Activated T-cell treated with anti-CD3 and anti-CD28 coated beads, Interleukin-2, amount 50 U/mL, for 72 hours (primary cell): ENCODE results near the gene CABS1. TPM values are rescaled to one million over a fixed set of nuclear protein-coding genes. Genes with fewer than 3 reads are reported as not detected.

Experiments
- ATAC-seq, 2 donors: fragments of 150-1000 bp; cut with Tn5 transposase; replicated peaks in 1 of 2; 2 replicates each; pipeline ENCODE4 v1.10.0; 2021; ENCODE audit warnings: moderate library complexity in 2 of 2, mild to moderate bottlenecking in 1 of 2
- DNase-seq, 2 donors: peaks; one replicate each; pipeline ENCODE4 v3.0.0; 2021 to 2022; ENCODE audit warnings: mixed read lengths in 1 of 2
- H3K27ac Mint-ChIP-seq: one replicate; pipeline ENCODE4 v1.8.0; 2022; ENCODE audit warnings: mild to moderate bottlenecking, moderate library complexity, mixed read lengths
- H3K27me3 Mint-ChIP-seq: one replicate; pipeline ENCODE4 v1.8.0; 2022; ENCODE audit warnings: low read depth, mixed read lengths
- H3K36me3 Mint-ChIP-seq, 2 donors: one replicate each; pipeline ENCODE4 v1.8.0; 2022; ENCODE audit warnings: mixed read lengths in 2 of 2, mild to moderate bottlenecking in 1 of 2; ENCODE audit not compliant: insufficient read depth in 2 of 2
- H3K4me1 Mint-ChIP-seq: one replicate; pipeline ENCODE4 v1.8.0; 2022; ENCODE audit warnings: low read depth, mixed read lengths
- H3K4me3 Mint-ChIP-seq, 2 donors: one replicate each; pipeline ENCODE4 v1.8.0; 2022; ENCODE audit warnings: mild to moderate bottlenecking in 2 of 2, mixed read lengths in 2 of 2, moderate library complexity in 2 of 2
- H3K9me3 Mint-ChIP-seq, 2 donors: one replicate each; pipeline ENCODE4 v1.8.0; 2022; ENCODE audit warnings: mixed read lengths in 2 of 2
- total RNA-seq, 2 donors: library from RNA; stranded (reverse); gene quantifications; one replicate each; pipeline ENCODE4 v1.2.3, GENCODE V29; 2022

The CABS1 gene
- not detected for total RNA-seq

GRCh38 chr4:70334681-70335080, at the start of gene CABS1:
CABS1 (plus strand) TSS chr4:70334981; CDS start chr4:70335040, 59 bp downstream.
- Mint-ChIP-seq H3K36me3 (no peaks in the 10 kb centered on the region), H3K4me1 (no peaks in the 10 kb centered on the region), H3K9me3 (no peaks in the 10 kb centered on the region), H3K4me3 (no peak within 1 kb of the TSS), H3K27ac (no peak within 1 kb of the TSS), H3K27me3 (no peaks in the 10 kb centered on the region)
- ATAC-seq: no peak
- no peak for DNase-seq

DNA sequence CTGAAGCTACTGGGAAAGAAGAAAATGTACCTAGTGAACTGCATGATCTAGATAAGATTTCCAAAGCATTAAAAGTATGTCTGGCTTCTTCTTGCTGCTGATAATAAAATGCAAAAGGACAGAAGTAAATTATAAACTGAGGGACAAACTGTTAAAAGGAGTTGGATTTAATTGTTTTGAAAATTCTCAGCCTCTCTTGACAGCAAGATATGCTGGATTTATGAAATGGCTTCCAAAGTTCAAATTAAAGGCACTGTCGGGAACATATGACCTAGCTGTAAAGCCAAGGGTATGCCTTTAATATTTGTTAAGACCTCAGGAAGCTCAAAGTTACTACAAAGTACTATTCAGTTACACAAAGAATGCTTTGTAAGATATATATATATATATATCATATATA, 46.1 kb upstream of the CABS1 start:
- no peaks in the 10 kb centered on the region for H3K36me3 Mint-ChIP-seq
- H3K9me3 Mint-ChIP-seq: peaks cover 0 to 1% of the 10 kb centered on the region in 2 donors
- DNase-seq (no peak), ATAC-seq (no peak)
- H3K4me3 Mint-ChIP-seq: no peak overlapping the region
- H3K27me3 Mint-ChIP-seq: no peaks in the 10 kb centered on the region
- no peaks in the 10 kb centered on the region for H3K4me1 Mint-ChIP-seq
- H3K27ac Mint-ChIP-seq: no peak overlapping the region

DNA sequence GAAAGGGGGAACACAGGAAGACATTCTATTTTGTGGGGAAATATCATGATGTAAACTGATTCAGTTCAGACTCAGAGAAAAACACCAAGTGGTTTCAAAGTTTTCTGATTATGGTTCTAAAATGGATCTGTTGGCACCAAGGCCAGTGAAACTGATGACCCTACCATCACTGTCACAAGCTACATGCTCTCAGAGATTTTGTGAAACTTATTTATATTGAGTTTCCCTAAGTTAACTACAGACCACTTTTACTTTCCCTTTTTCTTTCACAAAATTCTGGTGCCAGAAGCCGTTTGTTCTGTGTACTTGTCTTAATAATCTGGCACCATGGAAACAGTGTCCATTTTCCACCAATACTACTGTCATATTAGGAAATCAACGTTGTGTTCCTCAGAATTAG, 43.4 kb upstream of the CABS1 start:
- no peak overlapping the region for H3K4me3 Mint-ChIP-seq
- H3K27ac Mint-ChIP-seq: no peak overlapping the region
- no peaks in the 10 kb centered on the region for H3K4me1 Mint-ChIP-seq
- DNase-seq (no peak), ATAC-seq (no peak)
- H3K36me3 Mint-ChIP-seq: no peaks in the 10 kb centered on the region
- H3K9me3 Mint-ChIP-seq: no peaks in the 10 kb centered on the region
- no peaks in the 10 kb centered on the region for H3K27me3 Mint-ChIP-seq

DNA sequence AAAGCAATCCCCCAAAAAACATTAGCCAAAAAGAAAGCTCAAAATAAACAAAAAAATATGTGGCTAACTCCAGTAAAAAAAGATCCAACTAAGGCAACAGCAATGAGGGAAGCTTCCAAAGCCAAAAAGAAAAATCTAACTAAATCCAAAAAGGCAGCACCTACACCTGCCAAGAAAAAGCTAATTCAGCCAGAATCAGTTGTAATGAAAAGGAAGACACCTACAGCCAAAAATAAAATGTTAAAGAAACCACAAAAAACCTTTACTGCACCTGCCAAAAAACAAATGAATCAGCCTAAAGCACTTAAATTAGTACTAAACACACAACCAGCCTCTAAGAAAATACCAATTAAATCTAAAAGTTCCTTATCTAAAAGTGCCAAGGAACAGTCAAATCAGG, 37.2 kb upstream of the CABS1 start:
- no peaks in the 10 kb centered on the region for H3K4me1 Mint-ChIP-seq
- peaks cover 0 to 6% of the 10 kb centered on the region in 2 donors for H3K9me3 Mint-ChIP-seq
- no peaks in the 10 kb centered on the region for H3K36me3 Mint-ChIP-seq
- DNase-seq: no peak
- ATAC-seq: no peak
- no peak overlapping the region for H3K27ac Mint-ChIP-seq
- no peak overlapping the region for H3K4me3 Mint-ChIP-seq
- no peaks in the 10 kb centered on the region for H3K27me3 Mint-ChIP-seq

GRCh38 chr4:70298051-70298450, 36.7 kb upstream of the CABS1 start:
- H3K27ac Mint-ChIP-seq: no peak overlapping the region
- no peak for DNase-seq
- H3K36me3 Mint-ChIP-seq: no peaks in the 10 kb centered on the region
- H3K4me1 Mint-ChIP-seq: no peaks in the 10 kb centered on the region
- no peak overlapping the region for H3K4me3 Mint-ChIP-seq
- no peaks in the 10 kb centered on the region for H3K27me3 Mint-ChIP-seq
- peaks cover 0 to 6% of the 10 kb centered on the region in 2 donors for H3K9me3 Mint-ChIP-seq
- ATAC-seq: no peak

- Mint-ChIP-seq H3K9me3 (peaks cover 0 to 6% of the 10 kb centered on the region in 2 donors), H3K36me3 (no peaks in the 10 kb centered on the region), H3K27ac (no peak overlapping the region), H3K27me3 (no peaks in the 10 kb centered on the region), H3K4me3 (no peak overlapping the region), H3K4me1 (no peaks in the 10 kb centered on the region)
- ATAC-seq: no peak
- no peak for DNase-seq
Observed at GRCh38 chr4:70299643-70300042, 35.1 kb upstream of the CABS1 start.

DNA sequence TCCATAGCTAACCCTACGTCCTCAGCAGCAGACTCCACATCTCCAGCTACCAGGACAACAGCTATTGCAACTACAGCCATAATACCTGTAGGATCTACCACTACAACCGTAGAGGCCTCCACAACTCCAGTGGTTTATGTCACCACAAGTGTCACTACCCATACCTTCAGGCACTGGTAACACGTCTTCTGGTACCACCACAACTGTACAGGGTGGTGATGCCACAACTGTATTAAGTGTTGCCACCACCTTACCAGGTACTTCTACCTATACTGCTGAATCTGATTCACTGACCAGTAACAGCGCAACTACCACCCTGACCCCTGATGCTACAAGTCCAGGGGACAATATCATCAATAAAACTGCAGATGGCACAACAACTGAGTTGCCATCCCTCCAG, 34.6 kb upstream of the CABS1 start:
- ATAC-seq (no peak), DNase-seq (no peak)
- Mint-ChIP-seq H3K27ac (no peak overlapping the region), H3K27me3 (no peaks in the 10 kb centered on the region), H3K9me3 (peaks cover 0 to 6% of the 10 kb centered on the region in 2 donors), H3K4me1 (no peaks in the 10 kb centered on the region), H3K36me3 (no peaks in the 10 kb centered on the region), H3K4me3 (no peak overlapping the region)

DNA sequence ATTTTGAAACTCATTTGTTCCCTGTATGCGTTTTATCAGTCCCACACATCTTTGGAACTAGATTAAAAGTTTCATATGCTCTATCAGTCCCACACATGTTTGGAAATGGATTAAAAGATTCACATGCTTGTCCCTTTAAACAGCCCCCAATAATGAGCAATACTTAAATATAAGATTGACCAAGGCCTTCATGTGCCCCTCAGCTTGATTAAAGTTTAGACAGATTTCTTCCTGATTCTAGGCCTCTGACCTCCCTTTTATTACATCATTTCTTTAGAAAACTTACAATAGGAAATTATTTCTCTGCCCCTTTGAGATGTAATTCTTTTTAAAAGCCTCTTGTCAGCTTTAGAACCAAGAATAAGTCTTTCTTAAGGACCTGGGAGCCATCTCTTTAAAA, 31.7 kb upstream of the CABS1 start:
- ATAC-seq (no peak), DNase-seq (no peak)
- H3K4me3 Mint-ChIP-seq: no peak overlapping the region
- no peaks in the 10 kb centered on the region for H3K4me1 Mint-ChIP-seq
- no peaks in the 10 kb centered on the region for H3K27me3 Mint-ChIP-seq
- no peak overlapping the region for H3K27ac Mint-ChIP-seq
- H3K9me3 Mint-ChIP-seq: peaks cover 0 to 1% of the 10 kb centered on the region in 2 donors
- H3K36me3 Mint-ChIP-seq: no peaks in the 10 kb centered on the region

DNA sequence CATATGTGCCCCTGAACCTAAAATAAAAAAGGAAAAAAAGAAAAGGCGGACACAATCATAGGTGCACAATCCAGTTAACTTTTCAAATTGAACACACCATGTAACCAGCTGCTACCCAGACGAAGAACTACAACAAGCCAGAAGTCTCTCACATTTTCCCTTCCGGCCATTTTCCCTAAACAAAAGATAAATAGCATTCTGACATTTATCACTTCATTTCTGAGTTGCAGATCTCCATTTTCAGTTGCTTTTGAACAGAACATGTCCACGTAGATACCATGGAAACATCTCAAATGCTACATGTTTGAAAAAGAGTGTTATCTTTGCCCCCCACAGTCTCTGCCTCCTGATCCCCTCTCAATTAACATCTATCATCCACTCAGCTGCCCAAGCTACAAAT, 29.2 kb upstream of the CABS1 start:
- Mint-ChIP-seq H3K9me3 (peaks cover 0 to 6% of the 10 kb centered on the region in 2 donors), H3K4me3 (no peak overlapping the region), H3K27ac (no peak overlapping the region), H3K4me1 (no peaks in the 10 kb centered on the region), H3K36me3 (no peaks in the 10 kb centered on the region), H3K27me3 (no peaks in the 10 kb centered on the region)
- DNase-seq (no peak), ATAC-seq (no peak)

- Mint-ChIP-seq H3K9me3 (peaks cover 0 to 7% of the 10 kb centered on the region in 2 donors), H3K27ac (no peak overlapping the region), H3K4me3 (no peak overlapping the region), H3K36me3 (no peaks in the 10 kb centered on the region), H3K27me3 (no peaks in the 10 kb centered on the region), H3K4me1 (no peaks in the 10 kb centered on the region)
- DNase-seq: no peak
- no peak for ATAC-seq
Observed at GRCh38 chr4:70306076-70306475, 28.7 kb upstream of the CABS1 start.

DNA sequence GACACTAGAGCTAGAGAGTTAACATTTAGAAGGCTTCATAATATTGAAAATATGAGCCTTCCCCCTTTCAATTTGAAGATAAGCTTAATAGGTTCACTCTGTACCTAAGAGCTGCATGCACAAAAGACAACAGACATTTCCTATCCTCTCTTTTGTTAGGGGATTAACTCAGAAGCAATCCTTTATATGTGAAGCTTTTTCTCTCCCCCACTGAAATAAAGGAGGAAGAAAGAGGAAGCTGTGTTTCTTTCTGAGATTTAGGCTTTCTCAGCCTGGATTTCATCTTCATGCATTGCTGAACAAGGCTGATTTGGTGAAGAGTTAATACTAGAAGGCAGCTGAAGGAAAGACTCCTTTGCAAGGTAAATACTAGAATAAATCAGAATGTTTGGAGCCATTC, 21.0 kb upstream of the CABS1 start:
- no peaks in the 10 kb centered on the region for H3K27me3 Mint-ChIP-seq
- H3K4me3 Mint-ChIP-seq: no peak overlapping the region
- ATAC-seq: no peak
- H3K4me1 Mint-ChIP-seq: no peaks in the 10 kb centered on the region
- H3K36me3 Mint-ChIP-seq: no peaks in the 10 kb centered on the region
- H3K27ac Mint-ChIP-seq: no peak overlapping the region
- H3K9me3 Mint-ChIP-seq: peaks cover 0 to 6% of the 10 kb centered on the region in 2 donors
- no peak for DNase-seq

GRCh38 chr4:70315928-70316327, 18.9 kb upstream of the CABS1 start:
- Mint-ChIP-seq H3K9me3 (no peaks in the 10 kb centered on the region), H3K36me3 (no peaks in the 10 kb centered on the region), H3K4me1 (no peaks in the 10 kb centered on the region), H3K4me3 (no peak overlapping the region), H3K27ac (no peak overlapping the region), H3K27me3 (no peaks in the 10 kb centered on the region)
- DNase-seq (no peak), ATAC-seq (no peak)

DNA sequence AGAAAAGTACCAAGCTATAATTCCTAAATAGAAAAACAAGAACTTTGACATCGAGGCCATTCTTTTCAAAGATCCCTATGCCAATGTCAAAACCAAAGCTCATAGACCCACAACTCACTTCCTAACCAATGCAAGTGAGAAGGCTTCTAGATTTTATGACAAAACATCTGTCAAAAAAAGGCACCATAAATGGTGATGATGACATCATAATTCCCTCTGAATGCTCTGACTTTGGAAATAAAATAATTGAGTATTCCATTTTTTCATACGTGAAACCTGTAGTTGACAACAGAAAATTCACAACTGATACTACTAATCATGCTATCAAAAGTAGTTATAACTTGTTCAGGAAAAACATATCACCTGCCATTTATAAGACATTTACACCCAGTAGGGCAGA, 8.7 kb upstream of the CABS1 start:
- Mint-ChIP-seq H3K4me3 (no peak overlapping the region), H3K36me3 (no peaks in the 10 kb centered on the region), H3K27me3 (no peaks in the 10 kb centered on the region), H3K27ac (no peak overlapping the region), H3K4me1 (no peaks in the 10 kb centered on the region), H3K9me3 (peaks cover 0 to 3% of the 10 kb centered on the region in 2 donors)
- DNase-seq (no peak), ATAC-seq (no peak)

DNA sequence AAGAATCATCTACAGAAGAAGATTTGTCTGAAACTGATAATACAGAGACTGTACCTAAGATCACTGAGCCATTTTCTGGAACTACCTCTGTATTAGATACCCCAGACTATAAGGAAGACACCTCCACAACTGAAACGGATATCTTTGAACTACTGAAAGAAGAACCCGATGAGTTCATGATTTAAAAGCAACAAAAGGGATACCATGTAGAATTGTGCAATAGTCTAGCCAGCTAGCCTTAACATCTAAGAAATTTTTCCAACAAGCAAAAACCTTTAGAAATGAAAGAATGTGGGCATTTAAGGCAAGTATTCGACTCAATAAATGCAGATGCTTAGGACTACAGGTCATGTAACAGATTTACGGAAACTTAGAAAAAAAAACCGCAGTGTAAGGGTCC, 1.3 kb downstream of the CABS1 start:
- Mint-ChIP-seq H3K4me1 (no peaks in the 10 kb centered on the region), H3K27ac (no peak overlapping the region), H3K36me3 (no peaks in the 10 kb centered on the region), H3K27me3 (no peaks in the 10 kb centered on the region), H3K4me3 (no peak overlapping the region), H3K9me3 (no peaks in the 10 kb centered on the region)
- DNase-seq: no peak
- ATAC-seq: no peak
